Upper lobe of left lung (tissue), 6 donors: ENCODE data around the gene CEP152. TPM values are rescaled to one million over a fixed set of nuclear protein-coding genes. Genes with fewer than 3 reads are reported as not detected.

ENCODE experiments used
- ATAC-seq, 2 donors: fragments of 200-7000 bp; cut with Tn5 transposase; one replicate each; pipeline ENCODE4 v1.9.1; 2022; ENCODE audit warnings: mild to moderate bottlenecking in 2 of 2, moderate library complexity in 2 of 2; ENCODE audit not compliant: low FRiP score in 2 of 2
- DNase-seq, 2 donors: peaks; one replicate each; pipeline ENCODE4 v3.0.0-alpha.2; 2019 to 2020
- H3K27ac ChIP-seq, 4 donors: fragments of 200-600 bp; sonication (generic); one replicate each; pipeline ENCODE4 v1.5.1; 2016 to 2019
- H3K27me3 ChIP-seq, 4 donors: fragments of 200-600 bp; sonication (generic); one replicate each; pipeline ENCODE4 v1.5.1; 2017 to 2019
- H3K36me3 ChIP-seq, 4 donors: fragments of 200-600 bp; sonication (generic); one replicate each; pipeline ENCODE4 v1.5.1; 2016 to 2019
- H3K4me1 ChIP-seq, 4 donors: fragments of 200-600 bp; sonication (generic); one replicate each; pipeline ENCODE4 v1.5.1; 2018 to 2019
- H3K4me3 ChIP-seq, 4 donors: fragments of 200-600 bp; sonication (generic); one replicate each; pipeline ENCODE4 v1.5.1; 2017 to 2019; ENCODE audit warnings: mild to moderate bottlenecking in 2 of 4, moderate library complexity in 1 of 4
- H3K9me3 ChIP-seq, 4 donors: fragments of 200-600 bp; sonication (generic); one replicate each; pipeline ENCODE4 v1.5.1; 2018 to 2019
- CTCF ChIP-seq, 6 experiments: fragments of 450-650 bp in 4 of 6; fragments of 200-600 bp in 2 of 6; sonication (generic) in 2 of 6; IDR thresholded peaks; one replicate each; pipeline ENCODE4 v1.5.1; 2016 to 2019; ENCODE audit warnings: antibody characterized with exemption in 6 of 6
- EP300 ChIP-seq, 4 donors: sonication (generic); formaldehyde crosslinking; IDR thresholded peaks; one replicate each; pipeline ENCODE4 v1.5.1; 2017; ENCODE audit warnings: antibody characterized with exemption in 4 of 4, control low read depth in 2 of 4
- POLR2A ChIP-seq, 4 donors: fragments of 450-650 bp; IDR thresholded peaks; one replicate each; pipeline ENCODE4 v1.5.1; 2016 to 2017; ENCODE audit warnings: antibody characterized with exemption in 4 of 4, mild to moderate bottlenecking in 2 of 4
- POLR2AphosphoS5 ChIP-seq, 2 donors: sonication (generic); formaldehyde crosslinking; IDR thresholded peaks; one replicate each; pipeline ENCODE4 v1.5.1; 2017; ENCODE audit warnings: antibody characterized with exemption in 2 of 2
- WGBS, 2 donors: methylation state at CpG; one replicate each; pipeline ENCODE4 v1.1.5; 2017 to 2018; 5-methylcytosine and 5-hydroxymethylcytosine counted together
- total RNA-seq, 6 donors: library from RNA; depleted of rRNA in 4 of 6; stranded (reverse); fragments of >200 nt in 4 of 6; gene quantifications; one replicate each; pipeline versions ENCODE4 v1.1.0 to v1.2.1, GENCODE V29; 2016 to 2021
- donor health status: DM: no; HTN: no; CAD: no; lungs with moderate emphysema.
- donor health status: DM: no; HTN: yes; CAD: no; lungs with severe emphysema.

CEP152 gene
- total RNA-seq, 6 donors from 2014 or later = 2.3 to 58.9 (median 8.4) TPM

- Histone ChIP-seq H3K4me3 (no peak overlapping the region), H3K27me3 (no peaks in the 10 kb centered on the region), H3K36me3 (peaks cover 0 to 25% (median 11%) of the 10 kb centered on the region in 4 donors), H3K27ac (no peak overlapping the region), H3K4me1 (no peaks in the 10 kb centered on the region), H3K9me3 (no peaks in the 10 kb centered on the region)
- no peak for DNase-seq
- no peak for ATAC-seq
- TF ChIP-seq EP300 (IDR thresholded peaks at IDR 0.05) (no peak), POLR2AphosphoS5 (IDR thresholded peaks at IDR 0.05) (no peak), CTCF (IDR thresholded peaks at IDR 0.05) (no peak), POLR2A (IDR thresholded peaks at IDR 0.05) (no peak)
- 79 to 88% methylated on average over 2 of the region's 2 CpGs for whole genome bisulfite sequencing, 2 donors
Observed at GRCh38 chr15:48785712-48786111, 25.2 kb downstream of the CEP152 start.

GRCh38 chr15:48785195-48785594 is 25.7 kb downstream of the CEP152 start:
- Histone ChIP-seq H3K27me3 (no peaks in the 10 kb centered on the region), H3K4me3 (no peak overlapping the region), H3K4me1 (no peaks in the 10 kb centered on the region), H3K27ac (no peak overlapping the region), H3K36me3 (peaks cover 0 to 25% (median 11%) of the 10 kb centered on the region in 4 donors), H3K9me3 (no peaks in the 10 kb centered on the region)
- WGBS, 2 donors = 67% methylated on average over 3 of the region's 3 CpGs
- ATAC-seq = peak in 1 of 2 donors; percentile 62
- TF ChIP-seq POLR2A (IDR thresholded peaks at IDR 0.05) = no peak
- TF ChIP-seq EP300 (IDR thresholded peaks at IDR 0.05) = no peak
- TF ChIP-seq POLR2AphosphoS5 (IDR thresholded peaks at IDR 0.05) = no peak
- no peak for TF ChIP-seq CTCF (IDR thresholded peaks at IDR 0.05)
- no peak for DNase-seq

- TF ChIP-seq CTCF (IDR thresholded peaks at IDR 0.05) = no peak
- no peak for TF ChIP-seq POLR2AphosphoS5 (IDR thresholded peaks at IDR 0.05)
- TF ChIP-seq POLR2A (IDR thresholded peaks at IDR 0.05) = no peak
- TF ChIP-seq EP300 (IDR thresholded peaks at IDR 0.05) = no peak
- H3K36me3 ChIP-seq = peaks cover 0 to 25% (median 11%) of the 10 kb centered on the region in 4 donors
- no peaks in the 10 kb centered on the region for H3K4me1 ChIP-seq
- H3K4me3 ChIP-seq = no peak overlapping the region
- ATAC-seq (no peak), DNase-seq (no peak)
- H3K27me3 ChIP-seq = no peaks in the 10 kb centered on the region
- no peak overlapping the region for H3K27ac ChIP-seq
- H3K9me3 ChIP-seq = no peaks in the 10 kb centered on the region
- WGBS, 2 donors = 84 to 86% methylated on average over 2 of the region's 2 CpGs
Observed at GRCh38 chr15:48784756-48785155, 26.1 kb downstream of the CEP152 start.

GRCh38 chr15:48782911-48783310 is 28.0 kb downstream of the CEP152 start:
- TF ChIP-seq POLR2AphosphoS5 (IDR thresholded peaks at IDR 0.05) (no peak), CTCF (IDR thresholded peaks at IDR 0.05) (no peak), EP300 (IDR thresholded peaks at IDR 0.05) (no peak), POLR2A (IDR thresholded peaks at IDR 0.05) (no peak)
- WGBS, 2 donors = 91 to 96% methylated on average over 2 of the region's 2 CpGs
- no peaks in the 10 kb centered on the region for H3K9me3 ChIP-seq
- no peaks in the 10 kb centered on the region for H3K27me3 ChIP-seq
- H3K4me1 ChIP-seq = no peaks in the 10 kb centered on the region
- peaks cover 0 to 18% (median 9%) of the 10 kb centered on the region in 4 donors for H3K36me3 ChIP-seq
- no peak overlapping the region for H3K27ac ChIP-seq
- no peak overlapping the region for H3K4me3 ChIP-seq
- DNase-seq = no peak
- ATAC-seq = no peak

GRCh38 chr15:48781481-48782081 is 29.3 kb downstream of the CEP152 start:
- Histone ChIP-seq H3K27ac (no peak overlapping the region), H3K36me3 (peaks cover 0 to 18% (median 9%) of the 10 kb centered on the region in 4 donors), H3K4me3 (no peak overlapping the region), H3K4me1 (no peaks in the 10 kb centered on the region), H3K27me3 (no peaks in the 10 kb centered on the region), H3K9me3 (no peaks in the 10 kb centered on the region)
- DNase-seq (no peak), ATAC-seq (no peak)
- WGBS, 2 donors = 97 to 99% methylated on average over 5 of the region's 5 CpGs
- TF ChIP-seq POLR2A (IDR thresholded peaks at IDR 0.05) = no peak
- TF ChIP-seq POLR2AphosphoS5 (IDR thresholded peaks at IDR 0.05) = no peak
- no peak for TF ChIP-seq CTCF (IDR thresholded peaks at IDR 0.05)
- no peak for TF ChIP-seq EP300 (IDR thresholded peaks at IDR 0.05)
